ENCODE results near the gene PREX1.

DNA sequence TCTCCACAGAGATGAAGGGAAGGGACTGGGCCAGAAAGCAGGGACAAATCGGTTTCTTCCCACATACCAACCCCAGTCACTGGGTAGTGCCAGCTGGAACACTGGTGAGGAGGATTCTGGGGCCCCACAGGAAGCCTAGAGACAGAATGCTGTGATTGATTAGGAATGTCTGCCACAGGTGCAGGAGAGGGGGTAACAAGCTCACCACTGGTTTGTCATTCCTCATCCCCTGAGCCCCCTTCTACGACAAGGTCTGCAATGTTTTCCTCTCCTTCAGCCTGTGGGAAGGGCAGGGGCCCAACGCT, 89.8 kb downstream of the PREX1 start:
- TF ChIP-seq CTCF (IDR thresholded peaks at IDR 0.05) = no peak
- TF ChIP-seq EZH2phosphoT487 (IDR thresholded peaks at IDR 0.05; ENCODE audit: borderline replicate concordance, low read depth) = no peak
- TF ChIP-seq GATA2 (CRISPR knock-in tag; IDR thresholded peaks at IDR 0.05) = no peak
- TF ChIP-seq SIN3A (IDR thresholded peaks at IDR 0.05; ENCODE audit: borderline replicate concordance, low read depth, low read length) = no peak
